Measurements from ENCODE around the gene NLRP13. TPM values are rescaled to one million over a fixed set of nuclear protein-coding genes. Genes with fewer than 3 reads are reported as not detected.

The NLRP13 gene
- total RNA-seq, 1 experiment from 2014 or later: not detected

DNA sequence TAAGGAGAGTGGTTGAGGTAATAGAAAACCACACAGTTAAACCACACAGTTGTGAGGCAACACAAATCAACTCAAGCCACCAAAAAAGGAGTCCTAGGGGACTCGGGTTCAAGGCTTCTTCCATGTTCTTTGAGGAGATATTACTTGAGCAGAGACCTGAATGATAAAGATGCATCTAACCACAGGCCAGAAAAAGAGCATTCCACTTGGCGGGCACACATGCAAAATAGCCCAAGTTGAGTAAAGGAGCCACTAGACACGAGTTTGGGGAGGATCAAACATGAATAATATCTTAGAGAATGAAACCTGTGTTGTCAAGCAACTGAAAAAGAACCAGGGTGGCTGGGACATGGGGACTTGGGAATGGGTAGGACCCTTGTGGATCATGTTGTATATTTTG lies 65.6 kb downstream of the NLRP13 start:
- POLR2A ChIA-PET: no interaction called here
- H4K20me1 ChIP-seq (ENCODE audit: insufficient read depth): no peaks in the 10 kb centered on the region
- TF ChIP-seq POLR2AphosphoS5 (IDR thresholded peaks at IDR 0.05; ENCODE audit: low read depth, low read length) (no peak), TCF7L2 (IDR thresholded peaks at IDR 0.05; ENCODE audit: borderline replicate concordance, extremely low read depth, insufficient read depth, insufficient read length) (no peak), SP1 (IDR thresholded peaks at IDR 0.05; ENCODE audit: low read depth) (no peak), EZH2 (IDR thresholded peaks at IDR 0.05) (no peak), RAD21 (IDR thresholded peaks at IDR 0.05; ENCODE audit: low read depth) (no peak), POLR2A (IDR thresholded peaks at IDR 0.05; ENCODE audit: borderline replicate concordance, extremely low read depth, insufficient read depth, insufficient read length) (no peak), ZNF274 (IDR thresholded peaks at IDR 0.05; ENCODE audit: low read depth, low read length) (no peak), CEBPB (IDR thresholded peaks at IDR 0.05; ENCODE audit: low read depth) (no peak), JUND (IDR thresholded peaks at IDR 0.05) (no peak), ELF1 (IDR thresholded peaks at IDR 0.05; ENCODE audit: borderline replicate concordance, low read depth) (no peak), EZH2phosphoT487 (IDR thresholded peaks at IDR 0.05; ENCODE audit: borderline replicate concordance) (no peak), FOSL1 (IDR thresholded peaks at IDR 0.05; ENCODE audit: low read depth) (no peak), SRF (IDR thresholded peaks at IDR 0.05; ENCODE audit: low read depth) (no peak)
- TF ChIP-seq, protein P1, sequence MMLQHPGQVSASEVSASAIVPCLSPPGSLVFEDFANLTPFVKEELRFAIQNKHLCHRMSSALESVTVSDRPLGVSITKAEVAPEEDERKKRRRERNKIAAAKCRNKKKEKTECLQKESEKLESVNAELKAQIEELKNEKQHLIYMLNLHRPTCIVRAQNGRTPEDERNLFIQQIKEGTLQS (IDR thresholded peaks at IDR 0.05): no peak
- TF ChIP-seq, protein P2, sequence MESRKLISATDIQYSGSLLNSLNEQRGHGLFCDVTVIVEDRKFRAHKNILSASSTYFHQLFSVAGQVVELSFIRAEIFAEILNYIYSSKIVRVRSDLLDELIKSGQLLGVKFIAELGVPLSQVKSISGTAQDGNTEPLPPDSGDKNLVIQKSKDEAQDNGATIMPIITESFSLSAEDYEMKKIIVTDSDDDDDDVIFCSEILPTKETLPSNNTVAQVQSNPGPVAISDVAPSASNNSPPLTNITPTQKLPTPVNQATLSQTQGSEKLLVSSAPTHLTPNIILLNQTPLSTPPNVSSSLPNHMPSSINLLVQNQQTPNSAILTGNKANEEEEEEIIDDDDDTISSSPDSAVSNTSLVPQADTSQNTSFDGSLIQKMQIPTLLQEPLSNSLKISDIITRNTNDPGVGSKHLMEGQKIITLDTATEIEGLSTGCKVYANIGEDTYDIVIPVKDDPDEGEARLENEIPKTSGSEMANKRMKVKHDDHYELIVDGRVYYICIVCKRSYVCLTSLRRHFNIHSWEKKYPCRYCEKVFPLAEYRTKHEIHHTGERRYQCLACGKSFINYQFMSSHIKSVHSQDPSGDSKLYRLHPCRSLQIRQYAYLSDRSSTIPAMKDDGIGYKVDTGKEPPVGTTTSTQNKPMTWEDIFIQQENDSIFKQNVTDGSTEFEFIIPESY (IDR thresholded peaks at IDR 0.05; ENCODE audit: extremely low read depth, insufficient replicate concordance, low read length): no peak
- TF ChIP-seq, protein P3, sequence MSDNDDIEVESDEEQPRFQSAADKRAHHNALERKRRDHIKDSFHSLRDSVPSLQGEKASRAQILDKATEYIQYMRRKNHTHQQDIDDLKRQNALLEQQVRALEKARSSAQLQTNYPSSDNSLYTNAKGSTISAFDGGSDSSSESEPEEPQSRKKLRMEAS (IDR thresholded peaks at IDR 0.05): no peak
- no peaks in the 10 kb centered on the region for H3K9me2 ChIP-seq (ENCODE audit: insufficient read depth)
- H3K36me3 ChIP-seq (ENCODE audit: control insufficient read depth in 1 of 2, insufficient read depth in 2 of 2, low read length in 2 of 2): no peaks in the 10 kb centered on the region
- BruUV-seq (replicated peaks): no TSS peak
- RAD21 ChIA-PET (ENCODE audit: low non-redundant PET in 1 of 2, low total read pairs in 2 of 2, uncharacterized antibody in 2 of 2, unreplicated experiment in 2 of 2): no interaction called here
- H3K27me3 ChIP-seq (ENCODE audit: insufficient read depth, low read length): peaks cover 16% of the 10 kb centered on the region; the same call in 1 of the 2 replicates
- intact Hi-C loops (cut with micrococcal nuclease): no loop called here
- CTCF ChIA-PET: no interaction called here
- no peak for DNase-seq (ENCODE audit: low read depth, low spot score)
- H3K79me2 ChIP-seq (ENCODE audit: insufficient read depth, low read length): no peaks in the 10 kb centered on the region
- H3K4me2 ChIP-seq (ENCODE audit: low read length): no peak overlapping the region
- H3K4me1 ChIP-seq (ENCODE audit: control insufficient read depth in 1 of 2, insufficient read depth in 2 of 2, low read length in 2 of 2): no peaks in the 10 kb centered on the region
- no peak overlapping the region for H3K9ac ChIP-seq (ENCODE audit: low read length)
- ATAC-seq: no peak
- H3K4me3 ChIP-seq (replicated peaks in 1 of 2; ENCODE audit: low read depth in 1 of 2, low read length in 2 of 2): no peak overlapping the region
- H3K27ac ChIP-seq (ENCODE audit: low read depth, low read length): no peak overlapping the region
- H2AFZ ChIP-seq (ENCODE audit: low read depth, low read length, poor library complexity, severe bottlenecking): no peak overlapping the region
- no peaks in the 10 kb centered on the region for H3K9me3 ChIP-seq (ENCODE audit: control insufficient read depth in 1 of 2, insufficient read depth in 1 of 2, low read depth in 1 of 2, low read length in 2 of 2)
